SU-DHL-6 (cell line): Measurements from ENCODE around the gene ARHGAP6.

Experiments used
- EZH2phosphoT487 ChIP-seq: fragments of 200-600 bp; sonication (generic), shearing (Covaris generic); conservative IDR thresholded peaks from 2 replicates; pipeline ENCODE4 v1.6.1; 2018; ENCODE audit warnings: mild to moderate bottlenecking, antibody characterized with exemption, low read length, moderate library complexity, mixed read lengths
- TF ChIP-seq, protein P1 (sequence below): fragments of 200-600 bp; sonication (generic); IDR thresholded peaks from one replicate; pipeline ENCODE4 v1.5.1; 2017; ENCODE audit warnings: antibody characterized with exemption, mild to moderate bottlenecking, low read length, moderate library complexity; ENCODE audit not compliant: insufficient read depth, poor library complexity, severe bottlenecking

DNA sequence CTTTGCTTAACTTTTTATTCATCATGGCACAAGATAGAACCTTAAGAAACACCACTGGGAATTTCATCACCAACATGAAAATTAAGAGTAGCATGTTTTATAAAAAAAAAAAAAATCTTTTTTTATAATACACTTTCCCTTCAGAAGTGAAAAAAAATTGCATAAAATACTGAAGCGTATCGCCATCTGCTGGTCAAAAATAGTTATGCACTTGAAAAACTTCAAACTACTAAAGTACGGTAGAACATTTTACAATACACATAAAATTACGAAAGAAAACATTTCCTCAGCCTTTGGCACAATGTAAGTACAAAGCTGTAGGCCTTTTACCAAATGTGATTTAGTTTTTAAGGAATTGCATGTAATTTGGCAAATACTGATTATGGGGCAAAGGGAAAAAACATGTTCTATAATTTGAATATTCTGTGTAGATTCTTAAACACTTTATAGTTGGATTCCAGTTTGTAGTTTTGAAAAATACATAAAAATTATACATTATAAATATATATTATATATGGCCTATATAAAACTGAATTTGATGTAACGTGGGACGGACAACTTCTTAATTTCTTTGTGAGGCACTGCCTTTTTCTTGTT, 528.1 kb downstream of the ARHGAP6 start:
- TF ChIP-seq, protein P1, sequence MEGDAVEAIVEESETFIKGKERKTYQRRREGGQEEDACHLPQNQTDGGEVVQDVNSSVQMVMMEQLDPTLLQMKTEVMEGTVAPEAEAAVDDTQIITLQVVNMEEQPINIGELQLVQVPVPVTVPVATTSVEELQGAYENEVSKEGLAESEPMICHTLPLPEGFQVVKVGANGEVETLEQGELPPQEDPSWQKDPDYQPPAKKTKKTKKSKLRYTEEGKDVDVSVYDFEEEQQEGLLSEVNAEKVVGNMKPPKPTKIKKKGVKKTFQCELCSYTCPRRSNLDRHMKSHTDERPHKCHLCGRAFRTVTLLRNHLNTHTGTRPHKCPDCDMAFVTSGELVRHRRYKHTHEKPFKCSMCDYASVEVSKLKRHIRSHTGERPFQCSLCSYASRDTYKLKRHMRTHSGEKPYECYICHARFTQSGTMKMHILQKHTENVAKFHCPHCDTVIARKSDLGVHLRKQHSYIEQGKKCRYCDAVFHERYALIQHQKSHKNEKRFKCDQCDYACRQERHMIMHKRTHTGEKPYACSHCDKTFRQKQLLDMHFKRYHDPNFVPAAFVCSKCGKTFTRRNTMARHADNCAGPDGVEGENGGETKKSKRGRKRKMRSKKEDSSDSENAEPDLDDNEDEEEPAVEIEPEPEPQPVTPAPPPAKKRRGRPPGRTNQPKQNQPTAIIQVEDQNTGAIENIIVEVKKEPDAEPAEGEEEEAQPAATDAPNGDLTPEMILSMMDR = peak; percentile 23
- no peak for TF ChIP-seq EZH2phosphoT487
